H9 (cell line): ENCODE measurements around the gene PTER. TPM values are rescaled to one million over a fixed set of nuclear protein-coding genes. Genes with fewer than 3 reads are reported as not detected.

Source experiments
- DNase-seq: peaks from one replicate; pipeline ENCODE4 v3.0.0-alpha.2; 2017
- H2AFZ ChIP-seq: one replicate; pipeline ENCODE4 v1.6.1; 2013; ENCODE audit warnings: mild to moderate bottlenecking, low read length, control low read depth, moderate library complexity
- H2AK5ac ChIP-seq: 2 replicates; pipeline ENCODE4 v1.6.1; 2013; ENCODE audit warnings: low read length, control low read depth, mixed read lengths; ENCODE audit not compliant: insufficient read length
- H2BK120ac ChIP-seq: one replicate; pipeline ENCODE4 v1.6.1; 2013; ENCODE audit warnings: low read depth, mild to moderate bottlenecking, low read length, control low read depth, inconsistent platforms; ENCODE audit not compliant: poor library complexity, severe bottlenecking
- H2BK12ac ChIP-seq: 2 replicates; pipeline ENCODE4 v1.6.1; 2013; ENCODE audit warnings: low read length, control low read depth, mixed read lengths, low read depth; ENCODE audit not compliant: insufficient read length
- H2BK15ac ChIP-seq: 2 replicates; pipeline ENCODE4 v1.6.1; 2013; ENCODE audit warnings: low read depth, low read length, control low read depth
- H2BK20ac ChIP-seq: one replicate; pipeline ENCODE4 v1.6.1; 2013; ENCODE audit warnings: low read depth, mild to moderate bottlenecking, low read length, control low read depth, inconsistent platforms; ENCODE audit not compliant: poor library complexity, severe bottlenecking
- H2BK5ac ChIP-seq: 2 replicates; pipeline ENCODE4 v1.6.1; 2013; ENCODE audit warnings: low read length, control low read depth, mixed read lengths; ENCODE audit not compliant: insufficient read length
- H3K14ac ChIP-seq: 2 replicates; pipeline ENCODE4 v1.6.1; 2013; ENCODE audit warnings: low read length, control low read depth; ENCODE audit not compliant: insufficient read depth
- H3K18ac ChIP-seq: 2 replicates; pipeline ENCODE4 v1.6.1; 2013; ENCODE audit warnings: low read depth, mild to moderate bottlenecking, mixed read lengths, low read length, control low read depth; ENCODE audit not compliant: insufficient read length
- H3K23ac ChIP-seq: 2 replicates; pipeline ENCODE4 v1.6.1; 2013; ENCODE audit warnings: low read length, control low read depth, mixed read lengths, low read depth; ENCODE audit not compliant: insufficient read length
- H3K23me2 ChIP-seq: 2 replicates; pipeline ENCODE4 v1.6.1; 2013; ENCODE audit warnings: low read depth, mild to moderate bottlenecking, mixed read lengths, low read length, control low read depth; ENCODE audit not compliant: insufficient read length, poor library complexity, severe bottlenecking
- H3K27ac ChIP-seq: 2 replicates; pipeline ENCODE4 v1.5.1; 2013; ENCODE audit warnings: low read length, control low read depth, mixed read lengths, low read depth; ENCODE audit not compliant: insufficient read length
- H3K27me3 ChIP-seq: 2 replicates; pipeline ENCODE4 v1.6.1; 2013; ENCODE audit warnings: low read length, control low read depth, inconsistent platforms; ENCODE audit not compliant: insufficient read depth
- H3K4ac ChIP-seq: 2 replicates; pipeline ENCODE4 v1.6.1; 2013; ENCODE audit warnings: low read depth, mild to moderate bottlenecking, control low read depth, inconsistent platforms, low read length, moderate library complexity
- H3K4me1 ChIP-seq: 2 replicates; pipeline ENCODE4 v1.6.1; 2013; ENCODE audit warnings: low read length, control low read depth, inconsistent platforms; ENCODE audit not compliant: insufficient read depth
- H3K4me2 ChIP-seq: 2 replicates; pipeline ENCODE4 v1.6.1; 2013; ENCODE audit warnings: low read length, control low read depth, mixed read lengths; ENCODE audit not compliant: insufficient read length, insufficient read depth
- H3K56ac ChIP-seq: 2 replicates; pipeline ENCODE4 v1.6.1; 2013; ENCODE audit warnings: low read depth, mild to moderate bottlenecking, mixed read lengths, low read length, control low read depth; ENCODE audit not compliant: insufficient read length
- H3K79me1 ChIP-seq: 2 replicates; pipeline ENCODE4 v1.6.1; 2013; ENCODE audit warnings: low read depth, mild to moderate bottlenecking, moderate library complexity, low read length, control low read depth, inconsistent platforms; ENCODE audit not compliant: insufficient read depth, poor library complexity, severe bottlenecking
- H3K79me2 ChIP-seq: 2 replicates; pipeline ENCODE4 v1.6.1; 2013; ENCODE audit warnings: low read length, control low read depth, inconsistent platforms; ENCODE audit not compliant: insufficient read depth
- H3K9ac ChIP-seq: 2 replicates; pipeline ENCODE4 v1.6.1; 2013; ENCODE audit warnings: low read length, control low read depth, mixed read lengths; ENCODE audit not compliant: insufficient read length; ENCODE audit errors: extremely low read depth
- H3K9me3 ChIP-seq: one replicate; pipeline ENCODE4 v1.6.1; 2013; ENCODE audit warnings: low read depth, low read length, inconsistent platforms; ENCODE audit not compliant: control insufficient read depth
- H3T11ph ChIP-seq: one replicate; pipeline ENCODE4 v1.6.1; 2013; ENCODE audit warnings: mild to moderate bottlenecking, low read length, control low read depth, inconsistent platforms
- H4K20me1 ChIP-seq: one replicate; pipeline ENCODE4 v1.6.1; 2013; ENCODE audit not compliant: control insufficient read depth, insufficient read length, insufficient read depth
- H4K5ac ChIP-seq: 2 replicates; pipeline ENCODE4 v1.6.1; 2013; ENCODE audit warnings: low read depth, mild to moderate bottlenecking, mixed read lengths, low read length, control low read depth; ENCODE audit not compliant: insufficient read length
- H4K8ac ChIP-seq: replicated peaks from 2 replicates; pipeline ENCODE4 v1.6.1; 2013; ENCODE audit warnings: low read length, control low read depth, mixed read lengths, low read depth; ENCODE audit not compliant: insufficient read length
- H4K91ac ChIP-seq: 2 replicates; pipeline ENCODE4 v1.6.1; 2013; ENCODE audit warnings: low read depth, mild to moderate bottlenecking, moderate library complexity, mixed read lengths, low read length, control low read depth; ENCODE audit not compliant: insufficient read length
- H3K27ac Mint-ChIP-seq, 3 experiments: 2 replicates in 2 of 3; 3 replicates in 1 of 3; pipeline ENCODE4 v1.8.0; 2020 to 2021; ENCODE audit warnings: mixed read lengths in 3 of 3, mild to moderate bottlenecking in 1 of 3, moderate library complexity in 1 of 3
- H3K27me3 Mint-ChIP-seq: 2 replicates; pipeline ENCODE4 v1.8.0; 2021; ENCODE audit warnings: low read depth, mild to moderate bottlenecking, moderate library complexity, mixed read lengths
- H3K36me3 Mint-ChIP-seq, 3 experiments: 2 replicates in 2 of 3; 3 replicates in 1 of 3; pipeline ENCODE4 v1.8.0; 2020 to 2021; ENCODE audit warnings: low read depth in 3 of 3, mixed read lengths in 3 of 3; ENCODE audit not compliant: insufficient read depth in 1 of 3
- H3K4me1 Mint-ChIP-seq, 2 experiments: 2 replicates each; pipeline ENCODE4 v1.8.0; 2020; ENCODE audit warnings: mixed read lengths in 2 of 2
- H3K4me3 Mint-ChIP-seq, 2 experiments: 2 replicates in 1 of 2; 3 replicates in 1 of 2; pipeline ENCODE4 v1.8.0; 2020 to 2021; ENCODE audit warnings: mild to moderate bottlenecking in 2 of 2, mixed read lengths in 2 of 2, moderate library complexity in 1 of 2
- H3K9me3 Mint-ChIP-seq, 2 experiments: 2 replicates in 1 of 2; 3 replicates in 1 of 2; pipeline ENCODE4 v1.8.0; 2020; ENCODE audit warnings: mild to moderate bottlenecking in 2 of 2, mixed read lengths in 2 of 2, moderate library complexity in 1 of 2
- CTCF ChIP-seq: fragments of 200-600 bp; sonication (generic); conservative IDR thresholded peaks from 3 replicates; pipeline ENCODE4 v1.8.0; 2021; ENCODE audit warnings: antibody characterized with exemption, mild to moderate bottlenecking
- WGBS: extraction: QIAGEN DNeasy Blood & Tissue Kit; methylation state at CpG from one replicate; pipeline ENCODE4 v1.1.7; 2013; ENCODE audit warnings: missing lambda C conversion rate, low lambda C conversion rate, mixed read lengths; ENCODE audit not compliant: insufficient read length; ENCODE audit errors: extremely low coverage; 5-methylcytosine and 5-hydroxymethylcytosine counted together
- total RNA-seq: library from RNA; stranded (reverse); gene quantifications from 2 replicates; pipeline ENCODE4 v1.2.1, GENCODE V29; 2021

PTER gene
- total RNA-seq, 1 experiment from 2014 or later: 10.1 TPM

DNA sequence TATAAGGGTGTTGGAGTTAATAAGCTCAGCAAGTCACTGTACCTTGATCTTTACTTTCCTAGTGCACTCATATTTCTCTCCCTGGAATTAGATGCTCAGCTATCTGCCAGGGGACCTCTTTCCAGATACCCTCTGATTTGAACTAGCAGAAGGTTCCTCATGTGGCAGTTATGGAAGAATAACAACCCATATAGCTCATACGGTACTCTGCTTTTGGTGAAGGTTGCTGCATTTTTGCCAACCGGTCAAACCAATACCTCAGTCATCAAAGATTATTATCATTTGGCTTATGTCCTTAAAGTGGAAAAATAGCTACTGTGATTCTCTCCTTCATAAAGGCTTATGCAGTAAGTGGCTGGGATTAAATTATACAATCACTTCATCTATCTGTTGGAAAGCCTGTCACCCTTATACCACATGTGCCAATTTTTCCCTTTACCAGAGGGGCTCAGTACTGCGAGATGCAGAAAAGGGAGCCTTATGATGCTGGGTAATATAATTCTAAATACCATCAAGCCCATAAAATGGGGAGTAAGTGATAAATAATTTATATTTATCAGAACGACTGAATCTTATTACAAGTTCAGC, 43.4 kb upstream of the PTER start:
- no peaks in the 10 kb centered on the region; a peak in 1 of 5 replicates for H3K9me3 Mint-ChIP-seq
- no peak for DNase-seq
- Histone ChIP-seq H2BK12ac (no peak overlapping the region), H2BK15ac (no peak overlapping the region), H3K9me3 (no peaks in the 10 kb centered on the region), H3K27me3 (no peaks in the 10 kb centered on the region), H3K18ac (no peak overlapping the region), H4K8ac (no peak overlapping the region), H3K14ac (no peak overlapping the region), H2BK20ac (no peak overlapping the region), H3K4ac (no peak overlapping the region), H2AK5ac (no peak overlapping the region), H3K23me2 (no peaks in the 10 kb centered on the region), H3K79me2 (no peaks in the 10 kb centered on the region), H3K4me1 (no peaks in the 10 kb centered on the region; the same call in 1 of the 2 replicates), H2BK5ac (no peak overlapping the region), H3K4me2 (no peak overlapping the region), H3K27ac (no peak overlapping the region), H3K56ac (no peak overlapping the region), H4K91ac (no peak overlapping the region), H4K20me1 (no peaks in the 10 kb centered on the region), H2BK120ac (no peak overlapping the region), H2AFZ (no peak overlapping the region), H4K5ac (no peak overlapping the region), H3K9ac (no peak overlapping the region), H3K23ac (no peak overlapping the region), H3T11ph (no peak overlapping the region), H3K79me1 (no peaks in the 10 kb centered on the region)
- no peak overlapping the region for H3K27ac Mint-ChIP-seq
- no peak for TF ChIP-seq CTCF
- peaks cover 0 to 15% (median 0%) of the 10 kb centered on the region in 3 experiments; a peak in 3 of 7 replicates for H3K36me3 Mint-ChIP-seq
- H3K27me3 Mint-ChIP-seq: no peaks in the 10 kb centered on the region
- WGBS: no CpG with 5 or more reads among the region's 4 CpGs
- H3K4me3 Mint-ChIP-seq: no peak overlapping the region
- peaks cover 13 to 15% of the 10 kb centered on the region in 2 experiments for H3K4me1 Mint-ChIP-seq
